Ectodermal cell (in vitro differentiated cells): Measurements from ENCODE around the gene HLCS.

Experiments used
- H3K27ac ChIP-seq: 2 replicates; pipeline ENCODE4 v1.7.0; 2013; ENCODE audit warnings: mild to moderate bottlenecking, low read depth, low read length; ENCODE audit not compliant: insufficient read depth, poor library complexity, severe bottlenecking
- H3K27me3 ChIP-seq: 2 replicates; pipeline ENCODE4 v1.7.0; 2013; ENCODE audit warnings: mild to moderate bottlenecking, low read length; ENCODE audit not compliant: insufficient read depth, control insufficient read depth, poor library complexity, severe bottlenecking
- H3K36me3 ChIP-seq: one replicate; pipeline ENCODE4 v1.7.0; 2013; ENCODE audit warnings: low read length; ENCODE audit not compliant: control insufficient read depth, insufficient read depth
- H3K4me1 ChIP-seq: one replicate; pipeline ENCODE4 v1.7.0; 2013; ENCODE audit warnings: low read length; ENCODE audit not compliant: control insufficient read depth, insufficient read depth
- H3K4me3 ChIP-seq: 2 replicates; pipeline ENCODE4 v1.7.0; 2013; ENCODE audit warnings: low read depth, low read length, control low read depth; ENCODE audit not compliant: insufficient read depth
- H3K9me3 ChIP-seq: 2 replicates; pipeline ENCODE4 v1.7.0; 2013; ENCODE audit warnings: mild to moderate bottlenecking, low read length, moderate library complexity; ENCODE audit not compliant: control insufficient read depth
- WGBS, 2 experiments: methylation state at CpG; one replicate each; pipeline ENCODE4 v1.1.7; 2013; ENCODE audit warnings: missing lambda C conversion rate in 2 of 2; 5-methylcytosine and 5-hydroxymethylcytosine counted together

The HLCS gene

GRCh38 chr21:36901575-36901974, 64.9 kb downstream of the HLCS start:
- H3K9me3 ChIP-seq: no peaks in the 10 kb centered on the region
- H3K36me3 ChIP-seq: no peaks in the 10 kb centered on the region
- H3K27ac ChIP-seq: no peak overlapping the region
- no peaks in the 10 kb centered on the region for H3K27me3 ChIP-seq
- 93 to 97% methylated on average over 6 of the region's 6 CpGs for WGBS, 2 experiments
- H3K4me3 ChIP-seq: no peak overlapping the region
- no peaks in the 10 kb centered on the region for H3K4me1 ChIP-seq

DNA sequence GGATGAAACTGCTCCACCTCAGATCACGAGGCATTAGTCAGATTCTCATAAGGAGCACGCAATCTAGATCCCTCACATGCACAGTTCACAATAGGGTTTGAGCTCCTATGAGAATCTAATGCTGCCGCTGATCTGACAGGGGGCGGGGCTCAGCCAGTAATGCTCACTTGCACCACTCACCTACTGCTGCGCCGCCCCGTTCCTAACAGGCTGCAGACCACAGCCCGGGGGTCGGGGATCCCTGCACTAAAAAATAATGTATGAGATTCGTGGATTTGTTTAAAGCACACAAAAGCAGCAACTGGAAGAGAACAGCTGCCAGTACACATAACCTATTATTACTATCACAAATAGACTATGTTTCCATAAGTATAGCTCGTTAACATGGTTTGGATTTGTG, 72.9 kb downstream of the HLCS start:
- WGBS, 2 experiments: 97% methylated on average over 11 of the region's 11 CpGs
- no peak overlapping the region for H3K4me3 ChIP-seq

DNA sequence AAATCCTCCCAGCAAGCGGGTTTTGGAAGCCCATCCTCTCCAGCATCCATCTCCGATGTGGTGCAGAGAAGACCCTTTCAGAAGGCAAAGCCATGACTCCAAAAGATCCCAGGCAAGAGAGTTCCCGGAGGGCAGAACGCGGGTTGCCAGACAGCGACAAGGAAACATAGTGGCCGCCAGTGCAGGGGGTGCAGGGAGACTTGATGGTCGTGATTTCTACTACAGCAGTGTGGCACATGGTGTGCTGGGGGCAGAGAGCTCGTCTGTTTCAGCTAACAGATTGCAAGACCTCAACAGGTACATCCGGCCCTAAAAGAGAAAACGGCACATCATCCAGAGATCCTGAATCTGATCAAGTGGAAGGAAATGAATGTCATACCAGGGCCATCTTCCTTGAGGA, 74.3 kb downstream of the HLCS start:
- Histone ChIP-seq H3K27ac (no peak overlapping the region), H3K4me3 (no peak overlapping the region), H3K4me1 (peaks cover 5% of the 10 kb centered on the region), H3K36me3 (no peaks in the 10 kb centered on the region), H3K27me3 (peaks cover 3% of the 10 kb centered on the region), H3K9me3 (no peaks in the 10 kb centered on the region)
- 94 to 95% methylated on average over 11 of the region's 11 CpGs for WGBS, 2 experiments

More for the DNA sequence above, 72.9 kb downstream of the HLCS start:
- Histone ChIP-seq H3K4me1 (no peaks in the 10 kb centered on the region), H3K9me3 (no peaks in the 10 kb centered on the region), H3K27me3 (peaks cover 3% of the 10 kb centered on the region), H3K27ac (no peak overlapping the region), H3K36me3 (no peaks in the 10 kb centered on the region)

DNA sequence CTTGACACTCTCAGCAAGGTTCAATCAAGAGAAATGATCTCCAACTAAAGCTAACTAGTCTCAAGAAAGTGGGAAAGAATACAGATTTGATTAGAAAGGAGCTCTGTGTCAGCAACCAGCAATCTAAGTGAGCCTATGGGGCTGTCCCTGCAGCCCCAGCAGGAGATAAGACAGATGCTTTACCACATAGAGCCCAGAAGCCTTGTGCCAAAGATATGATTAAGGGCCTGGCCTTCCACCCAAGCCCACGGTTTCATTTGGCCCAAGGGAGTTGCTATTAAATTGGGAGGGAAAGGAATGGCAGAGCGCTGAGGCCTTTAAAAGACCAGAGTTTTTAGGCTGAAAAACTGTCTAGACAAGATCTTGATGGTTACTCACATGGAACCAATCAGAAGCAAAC, 74.8 kb downstream of the HLCS start:
- Histone ChIP-seq H3K27ac (no peak overlapping the region), H3K9me3 (no peaks in the 10 kb centered on the region), H3K27me3 (peaks cover 3% of the 10 kb centered on the region), H3K4me1 (peaks cover 5% of the 10 kb centered on the region), H3K36me3 (no peaks in the 10 kb centered on the region), H3K4me3 (no peak overlapping the region)
- 93 to 94% methylated on average over 2 of the region's 2 CpGs for WGBS, 2 experiments

- Histone ChIP-seq H3K9me3 (no peaks in the 10 kb centered on the region), H3K27me3 (peaks cover 3% of the 10 kb centered on the region), H3K4me1 (peaks cover 5% of the 10 kb centered on the region), H3K4me3 (no peak overlapping the region), H3K27ac (no peak overlapping the region), H3K36me3 (no peaks in the 10 kb centered on the region)
- 93 to 94% methylated on average over 5 of the region's 5 CpGs for WGBS, 2 experiments
These were observed 75.3 kb downstream of the HLCS start for GRCh38 chr21:36891121-36891520.

GRCh38 chr21:36890086-36890485, 76.4 kb downstream of the HLCS start:
- peaks cover 3% of the 10 kb centered on the region for H3K27me3 ChIP-seq
- H3K9me3 ChIP-seq: no peaks in the 10 kb centered on the region
- no peak overlapping the region for H3K4me3 ChIP-seq
- H3K27ac ChIP-seq: no peak overlapping the region
- no peaks in the 10 kb centered on the region for H3K36me3 ChIP-seq
- WGBS, 2 experiments: 88% methylated on average over 8 of the region's 8 CpGs
- peaks cover 5% of the 10 kb centered on the region for H3K4me1 ChIP-seq

DNA sequence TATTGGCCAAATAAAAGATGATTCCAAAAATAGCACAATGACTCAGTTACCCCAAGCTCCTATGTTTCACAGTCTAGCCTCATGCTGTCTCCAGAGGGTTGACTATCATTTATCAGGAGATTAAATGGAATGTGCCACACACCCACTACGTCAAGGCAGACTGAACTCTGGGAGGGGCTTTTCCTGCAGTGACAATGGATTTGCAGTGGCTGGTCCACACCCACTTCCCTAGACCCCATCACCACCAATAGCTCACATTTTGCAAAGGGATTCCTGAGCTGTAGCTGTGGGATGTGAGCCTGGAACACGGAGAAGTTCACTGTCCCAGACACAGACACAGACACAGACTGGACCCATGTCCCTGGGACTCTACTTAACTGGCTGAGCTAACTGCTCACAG, 77.1 kb downstream of the HLCS start:
- H3K36me3 ChIP-seq: no peaks in the 10 kb centered on the region
- H3K4me3 ChIP-seq: no peak overlapping the region
- no peaks in the 10 kb centered on the region for H3K9me3 ChIP-seq
- H3K27ac ChIP-seq: no peak overlapping the region
- H3K27me3 ChIP-seq: peaks cover 3% of the 10 kb centered on the region
- 87 to 94% methylated on average over 2 of the region's 2 CpGs for WGBS, 2 experiments
- H3K4me1 ChIP-seq: peaks cover 5% of the 10 kb centered on the region

GRCh38 chr21:36888466-36888865, 78.0 kb downstream of the HLCS start:
- no peaks in the 10 kb centered on the region for H3K36me3 ChIP-seq
- 91 to 92% methylated on average over 5 of the region's 5 CpGs for WGBS, 2 experiments
- peaks cover 3% of the 10 kb centered on the region for H3K27me3 ChIP-seq

DNA sequence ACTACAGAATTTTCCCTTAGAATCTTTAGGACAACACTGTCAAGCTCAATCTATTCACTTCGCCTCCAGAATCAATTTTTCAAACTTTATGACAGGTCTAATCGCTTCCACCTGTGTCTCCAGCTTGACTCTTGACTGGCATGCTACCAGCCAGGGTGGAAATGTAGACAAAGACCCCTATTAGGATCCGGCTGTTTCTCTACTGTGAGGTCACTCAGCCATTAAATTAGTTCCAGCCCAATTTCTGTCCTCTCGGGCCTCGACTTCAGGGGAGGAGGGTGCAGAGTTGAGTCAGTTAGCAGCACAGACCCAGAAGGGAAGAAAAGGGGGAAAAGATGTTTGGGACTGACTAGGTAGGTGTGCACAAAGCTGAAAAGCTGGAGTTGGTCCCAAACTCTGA, 78.5 kb downstream of the HLCS start:
- H3K9me3 ChIP-seq: no peaks in the 10 kb centered on the region
- no peak overlapping the region for H3K27ac ChIP-seq
- H3K4me1 ChIP-seq: peaks cover 5% of the 10 kb centered on the region
- 44 to 50% methylated on average over 5 of the region's 5 CpGs for WGBS, 2 experiments
- no peaks in the 10 kb centered on the region for H3K36me3 ChIP-seq
- H3K27me3 ChIP-seq: peaks cover 3% of the 10 kb centered on the region
- H3K4me3 ChIP-seq: no peak overlapping the region

More at GRCh38 chr21:36888466-36888865, 78.0 kb downstream of the HLCS start:
- Histone ChIP-seq H3K27ac (no peak overlapping the region), H3K9me3 (no peaks in the 10 kb centered on the region), H3K4me3 (no peak overlapping the region), H3K4me1 (peaks cover 5% of the 10 kb centered on the region)

DNA sequence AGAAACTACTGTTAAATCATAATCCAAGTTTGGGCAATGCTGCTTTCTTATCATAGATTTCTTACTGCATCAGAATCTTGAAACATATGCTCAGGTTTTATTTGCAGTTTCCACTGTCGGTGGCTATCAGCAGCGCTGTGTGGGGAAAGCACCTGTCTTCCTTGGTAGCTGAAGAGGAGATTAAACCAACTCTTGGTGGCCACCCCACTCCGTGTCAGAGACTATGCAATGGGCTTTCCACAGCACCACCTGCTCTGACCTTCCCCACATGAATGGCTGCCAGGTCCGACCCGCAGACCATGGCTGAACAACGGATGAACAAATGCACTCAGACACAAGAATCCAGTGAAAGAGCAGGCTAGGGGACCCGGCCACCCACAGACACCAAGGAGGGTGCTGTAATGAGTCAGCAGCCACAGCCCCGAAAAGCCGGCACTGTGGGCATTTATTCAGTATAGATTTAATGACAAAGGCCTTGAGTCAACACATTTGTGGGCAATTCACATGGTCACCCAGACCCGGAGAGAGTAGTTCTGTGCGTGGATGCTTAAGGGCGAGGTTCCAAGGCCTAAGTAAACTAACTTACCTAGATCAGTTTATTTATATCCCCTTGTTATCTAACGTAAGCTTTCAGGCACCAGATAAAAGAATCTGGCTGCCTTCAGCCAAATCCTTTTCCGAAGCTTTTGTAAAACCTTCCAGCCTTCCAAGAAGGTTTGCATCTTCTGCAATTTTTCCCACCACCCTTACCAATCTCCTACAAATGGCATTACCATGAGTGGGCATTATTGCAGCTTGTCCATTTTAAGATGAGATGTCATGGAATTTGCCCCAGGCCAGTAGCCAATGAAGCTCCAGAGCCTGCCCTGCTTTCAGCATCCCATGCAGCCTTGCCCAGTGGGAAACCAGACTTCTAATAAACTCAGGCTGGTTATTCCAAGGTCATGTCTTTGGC, 82.7 kb downstream of the HLCS start:
- H3K9me3 ChIP-seq: no peaks in the 10 kb centered on the region
- H3K27ac ChIP-seq: no peak overlapping the region
- WGBS, 2 experiments: 96% methylated on average over 14 of the region's 14 CpGs
- no peaks in the 10 kb centered on the region for H3K36me3 ChIP-seq
- no peak overlapping the region for H3K4me3 ChIP-seq
- no peaks in the 10 kb centered on the region for H3K27me3 ChIP-seq
- peaks cover 5% of the 10 kb centered on the region for H3K4me1 ChIP-seq
